Peyer's patch (tissue), 4 donors: ENCODE results near the gene ZGRF1. TPM values are rescaled to one million over a fixed set of nuclear protein-coding genes. Genes with fewer than 3 reads are reported as not detected.
"Not testable (repeated sequence)": the region's sequence is repeated elsewhere in the genome, so short reads cannot be mapped to it uniquely, and the experiment has no call there.

Experiments used
- DNase-seq, 3 donors: peaks; one replicate each; pipeline ENCODE4 v3.0.0-alpha.2; 2017 to 2019
- H3K27ac ChIP-seq, 4 donors: fragments of 200-600 bp; sonication (generic); one replicate each; pipeline ENCODE4 v1.5.1; 2016 to 2019
- H3K27me3 ChIP-seq, 2 donors: fragments of 200-600 bp; sonication (generic); one replicate each; pipeline ENCODE4 v1.5.1; 2019
- H3K36me3 ChIP-seq, 3 donors: fragments of 200-600 bp; sonication (generic); one replicate each; pipeline ENCODE4 v1.5.1; 2016 to 2019
- H3K4me1 ChIP-seq, 4 donors: fragments of 200-600 bp; sonication (generic); one replicate each; pipeline ENCODE4 v1.5.1; 2016 to 2019
- H3K4me3 ChIP-seq, 4 donors: fragments of 200-600 bp; sonication (generic); 1 replicate in 3 of 4; 2 replicates in 1 of 4; pipeline ENCODE4 v1.5.1; 2016 to 2019; ENCODE audit warnings: mild to moderate bottlenecking in 1 of 4
- H3K9me3 ChIP-seq, 4 donors: fragments of 200-600 bp; sonication (generic); one replicate each; pipeline ENCODE4 v1.5.1; 2016 to 2019; ENCODE audit warnings: mild to moderate bottlenecking in 1 of 4
- POLR2A ChIP-seq, 2 donors: fragments of 450-650 bp; IDR thresholded peaks; one replicate each; pipeline ENCODE4 v1.5.1; 2017; ENCODE audit warnings: antibody characterized with exemption in 2 of 2, mild to moderate bottlenecking in 2 of 2, moderate library complexity in 2 of 2
- small RNA-seq, 2 donors: library from RNA; depleted of rRNA; stranded (forward); fragments of <200 nt; gene quantifications; one replicate each; pipeline ENCODE3, GENCODE V24; 2016
- total RNA-seq, 4 donors: library from RNA; depleted of rRNA; stranded (reverse); fragments of >200 nt; gene quantifications; one replicate each; pipeline ENCODE4 v1.1.0, GENCODE V29; 2016
- TF ChIP-seq, protein P1 (sequence below), 6 experiments: fragments of 450-650 bp in 4 of 6; fragments of 200-600 bp in 2 of 6; sonication (generic) in 1 of 6; IDR thresholded peaks; one replicate each; pipeline ENCODE4 v1.5.1; 2017 to 2019; ENCODE audit warnings: antibody characterized with exemption in 6 of 6, mild to moderate bottlenecking in 3 of 6, moderate library complexity in 1 of 6

Gene ZGRF1
- total RNA-seq, 4 donors from 2014 or later: 3.6 to 28.9 (median 6.1) TPM

DNA sequence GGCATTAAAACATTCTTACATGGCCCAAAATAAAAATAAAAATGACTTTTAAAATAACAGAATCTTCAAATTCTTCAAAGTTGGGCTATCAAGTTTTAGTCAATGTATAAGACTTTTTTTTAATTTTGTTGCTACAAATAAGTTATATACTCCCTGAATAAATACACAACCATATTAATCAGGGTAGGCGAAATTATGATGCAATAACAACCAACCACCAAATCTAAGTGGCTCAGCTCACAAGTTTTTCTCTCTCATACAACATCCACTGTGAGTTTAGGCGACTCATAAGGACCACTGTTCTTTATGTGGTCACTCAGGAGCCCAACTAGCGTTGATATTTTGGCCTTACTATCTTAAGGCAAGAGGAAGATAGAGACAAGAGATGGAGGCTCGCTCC is 131.9 kb downstream of the ZGRF1 start:
- Histone ChIP-seq H3K27ac (no peak overlapping the region), H3K4me1 (peaks cover 0 to 8% (median 2%) of the 10 kb centered on the region in 4 donors), H3K4me3 (no peak overlapping the region), H3K9me3 (no peaks in the 10 kb centered on the region), H3K27me3 (peaks cover 0 to 13% of the 10 kb centered on the region in 2 donors), H3K36me3 (no peaks in the 10 kb centered on the region)
- TF ChIP-seq, protein P1, sequence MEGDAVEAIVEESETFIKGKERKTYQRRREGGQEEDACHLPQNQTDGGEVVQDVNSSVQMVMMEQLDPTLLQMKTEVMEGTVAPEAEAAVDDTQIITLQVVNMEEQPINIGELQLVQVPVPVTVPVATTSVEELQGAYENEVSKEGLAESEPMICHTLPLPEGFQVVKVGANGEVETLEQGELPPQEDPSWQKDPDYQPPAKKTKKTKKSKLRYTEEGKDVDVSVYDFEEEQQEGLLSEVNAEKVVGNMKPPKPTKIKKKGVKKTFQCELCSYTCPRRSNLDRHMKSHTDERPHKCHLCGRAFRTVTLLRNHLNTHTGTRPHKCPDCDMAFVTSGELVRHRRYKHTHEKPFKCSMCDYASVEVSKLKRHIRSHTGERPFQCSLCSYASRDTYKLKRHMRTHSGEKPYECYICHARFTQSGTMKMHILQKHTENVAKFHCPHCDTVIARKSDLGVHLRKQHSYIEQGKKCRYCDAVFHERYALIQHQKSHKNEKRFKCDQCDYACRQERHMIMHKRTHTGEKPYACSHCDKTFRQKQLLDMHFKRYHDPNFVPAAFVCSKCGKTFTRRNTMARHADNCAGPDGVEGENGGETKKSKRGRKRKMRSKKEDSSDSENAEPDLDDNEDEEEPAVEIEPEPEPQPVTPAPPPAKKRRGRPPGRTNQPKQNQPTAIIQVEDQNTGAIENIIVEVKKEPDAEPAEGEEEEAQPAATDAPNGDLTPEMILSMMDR (IDR thresholded peaks at IDR 0.05): no peak
- TF ChIP-seq POLR2A (IDR thresholded peaks at IDR 0.05): no peak
- DNase-seq: no peak

DNA sequence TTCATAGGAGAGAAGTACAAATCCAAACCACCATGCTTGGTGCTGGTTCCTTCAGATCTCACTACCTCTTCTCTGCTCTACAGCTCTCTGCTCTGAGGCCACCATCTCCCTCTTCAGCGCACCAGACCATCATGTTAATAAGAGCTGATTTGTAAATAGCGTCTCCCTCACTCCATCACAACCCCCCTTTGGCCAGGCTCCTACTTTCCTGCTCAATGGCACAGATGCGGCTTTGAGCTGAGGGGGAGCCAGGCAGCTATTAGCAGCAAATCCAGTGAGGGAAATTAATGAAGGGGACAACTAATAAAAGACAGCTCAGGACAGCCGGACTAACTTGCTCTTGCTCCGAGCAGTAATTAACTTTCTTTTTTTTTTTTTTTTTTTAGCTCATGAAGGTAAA is 133.8 kb downstream of the ZGRF1 start:
- H3K4me1 ChIP-seq: no peaks in the 10 kb centered on the region
- H3K27me3 ChIP-seq: no peaks in the 10 kb centered on the region
- no peaks in the 10 kb centered on the region for H3K36me3 ChIP-seq
- TF ChIP-seq, protein P1 (IDR thresholded peaks at IDR 0.05): no peak
- no peak for TF ChIP-seq POLR2A (IDR thresholded peaks at IDR 0.05)
- DNase-seq: no peak
- no peaks in the 10 kb centered on the region for H3K9me3 ChIP-seq
- H3K4me3 ChIP-seq: no peak overlapping the region
- no peak overlapping the region for H3K27ac ChIP-seq

DNA sequence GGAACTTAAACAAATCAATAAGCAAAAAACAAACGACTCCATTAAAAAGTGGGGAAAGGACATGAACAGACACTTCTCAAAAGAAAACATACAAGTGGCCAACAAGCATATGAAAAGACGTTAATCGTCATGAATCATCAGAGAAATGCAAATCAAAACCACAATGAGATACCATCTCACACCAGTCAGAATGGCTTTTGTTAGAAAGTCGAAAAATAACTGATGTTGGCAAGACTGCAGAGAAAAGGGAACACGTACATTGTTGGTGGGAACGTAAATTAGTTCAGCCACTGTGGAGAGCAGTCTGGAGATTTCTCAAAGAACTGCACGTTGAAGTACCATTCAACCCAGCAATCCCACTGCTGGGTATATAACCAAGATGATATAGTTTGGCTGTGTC is 144.4 kb downstream of the ZGRF1 start:
- TF ChIP-seq, protein P1 (IDR thresholded peaks at IDR 0.05): no peak
- TF ChIP-seq POLR2A (IDR thresholded peaks at IDR 0.05): no peak
- DNase-seq: no peak
- Histone ChIP-seq H3K27ac (no peak overlapping the region), H3K9me3 (no peaks in the 10 kb centered on the region), H3K36me3 (no peaks in the 10 kb centered on the region), H3K27me3 (no peaks in the 10 kb centered on the region), H3K4me3 (no peak overlapping the region), H3K4me1 (no peaks in the 10 kb centered on the region)

DNA sequence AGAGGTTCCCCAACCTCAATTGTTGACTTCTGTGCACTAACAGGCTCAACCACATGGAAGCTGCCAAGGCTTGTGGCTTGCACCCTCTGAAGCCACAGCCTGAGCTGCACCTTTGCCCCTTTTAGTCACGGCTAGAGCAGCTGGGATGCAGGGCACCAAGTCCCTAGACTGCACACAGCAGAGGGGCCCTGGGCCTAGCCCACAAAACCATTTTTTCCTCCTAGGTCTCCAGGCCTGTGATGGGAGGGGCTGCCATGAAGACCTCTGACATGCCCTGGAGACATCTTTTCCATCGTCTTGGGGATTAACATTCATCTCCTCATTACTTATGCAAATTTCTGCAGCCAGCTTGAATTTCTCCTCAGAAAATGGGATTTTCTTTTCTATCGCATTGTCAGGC is 145.9 kb downstream of the ZGRF1 start:
- not testable (repeated sequence) for H3K36me3 ChIP-seq, DNase-seq, H3K9me3 ChIP-seq, H3K4me3 ChIP-seq, H3K4me1 ChIP-seq, H3K27ac ChIP-seq, H3K27me3 ChIP-seq

Small RNAs within 50 kb of the gene (small RNA-seq; reads per million reads assigned to genes)
- gene MIR302A (0 reads per million in 2 donors), gene MIR302C (0 reads per million in 2 donors), gene MIR302D (0 reads per million in 2 donors), gene MIR367 (0 reads per million in 2 donors)

Other genes with a start within 250 kb of the ZGRF1 start
- gene NEUROG2, start 120.7 kb downstream of the ZGRF1 start, total RNA-seq: not detected
- gene LARP7, start 234 bp upstream of the ZGRF1 start, total RNA-seq: 10 to 100 TPM; 28.4 to 59.4 (median 31.2) TPM